C4-2B (cell line): ENCODE measurements around the gene ZNF790.

Experiments used
- CTCF ChIP-seq: fragments of 450-650 bp; conservative IDR thresholded peaks from 2 replicates; pipeline ENCODE4 v1.5.1; 2017; ENCODE audit warnings: mild to moderate bottlenecking
- ZFX ChIP-seq: fragments of 450-650 bp; IDR thresholded peaks from 2 replicates; pipeline ENCODE4 v1.6.1; 2017

GRCh38 chr19:36772311-36773222 is 65.6 kb downstream of the ZNF790 start, which contains the start of gene ZNF850:
- TF ChIP-seq CTCF (no peak), ZFX (no peak)
